T-cell (primary cell): ENCODE measurements around the gene BAIAP2L1. TPM values are rescaled to one million over a fixed set of nuclear protein-coding genes. Genes with fewer than 3 reads are reported as not detected.

Experiments used
- ATAC-seq, 4 experiments: fragments of 200-7000 bp in 3 of 4; fragments of 150-1000 bp in 1 of 4; cut with Tn5 transposase; replicated peaks in 1 of 4; 1 replicate in 3 of 4; 2 replicates in 1 of 4; pipeline ENCODE4 v1.10.0; 2021; ENCODE audit warnings: moderate library complexity in 3 of 4, mild to moderate bottlenecking in 2 of 4, moderate number of reproducible peaks in 1 of 4
- CTCF ChIA-PET, 2 donors: fragments of 300-600 bp; sonication (Branson Sonifier 250); formaldehyde crosslinking; loops; one replicate each; lab custom pipeline; 2022; ENCODE audit warnings: antibody characterized with exemption in 2 of 2; lab: Charles Lee
- POLR2A ChIA-PET, 2 donors: fragments of 300-600 bp; sonication (Branson Sonifier 250); formaldehyde crosslinking; loops; one replicate each; lab custom pipeline; 2022; ENCODE audit warnings: antibody characterized with exemption in 2 of 2; lab: Charles Lee
- DNase-seq, 35 experiments: peaks; one replicate each; pipeline versions ENCODE4 v3.0.0 to v3.0.0-alpha.2; 2013 to 2023
- H3K27ac ChIP-seq: one replicate; pipeline ENCODE4 v1.5.1; 2013; ENCODE audit warnings: low read length
- H3K27me3 ChIP-seq, 2 experiments: replicated peaks in 1 of 2; 1 replicate in 1 of 2; 2 replicates in 1 of 2; pipeline versions ENCODE4 v1.6.1 to v1.7.0; 2013; ENCODE audit warnings: low read length in 1 of 2, mixed read lengths in 1 of 2; ENCODE audit not compliant: control insufficient read depth in 2 of 2, insufficient read depth in 2 of 2; ENCODE audit errors: extremely low read depth in 1 of 2
- H3K36me3 ChIP-seq, 2 donors: 1 replicate in 1 of 2; 2 replicates in 1 of 2; pipeline versions ENCODE4 v1.6.1 to v1.7.0; 2013; ENCODE audit warnings: low read length in 1 of 2; ENCODE audit not compliant: control insufficient read depth in 2 of 2, insufficient read depth in 1 of 2; ENCODE audit errors: extremely low read depth in 1 of 2
- H3K4me1 ChIP-seq, 2 experiments: 1 replicate in 1 of 2; 2 replicates in 1 of 2; pipeline versions ENCODE4 v1.6.1 to v1.7.0; 2013; ENCODE audit warnings: low read length in 2 of 2, mixed read lengths in 1 of 2; ENCODE audit not compliant: insufficient read depth in 2 of 2, control insufficient read depth in 1 of 2; ENCODE audit errors: extremely low read depth in 1 of 2
- H3K4me3 ChIP-seq, 2 donors: 1 replicate in 1 of 2; 2 replicates in 1 of 2; pipeline versions ENCODE4 v1.5.1 to v1.7.0; 2013; ENCODE audit warnings: mild to moderate bottlenecking in 2 of 2, low read length in 1 of 2, moderate library complexity in 1 of 2; ENCODE audit not compliant: control insufficient read depth in 1 of 2; ENCODE audit errors: extremely low read depth in 1 of 2
- H3K9me3 ChIP-seq: 2 replicates; pipeline ENCODE4 v1.7.0; 2013
- H3K27ac Mint-ChIP-seq, 2 donors: one replicate each; pipeline ENCODE4 v1.8.0; 2020 to 2021; ENCODE audit warnings: mild to moderate bottlenecking in 2 of 2, mixed read lengths in 2 of 2
- H3K27me3 Mint-ChIP-seq, 2 donors: one replicate each; pipeline ENCODE4 v1.8.0; 2021 to 2022; ENCODE audit warnings: mixed read lengths in 2 of 2
- H3K36me3 Mint-ChIP-seq: one replicate; pipeline ENCODE4 v1.8.0; 2021; ENCODE audit warnings: mixed read lengths
- H3K4me1 Mint-ChIP-seq, 3 donors: one replicate each; pipeline ENCODE4 v1.8.0; 2020 to 2022; ENCODE audit warnings: mixed read lengths in 3 of 3, mild to moderate bottlenecking in 1 of 3
- H3K4me3 Mint-ChIP-seq, 3 donors: one replicate each; pipeline ENCODE4 v1.8.0; 2020 to 2022; ENCODE audit warnings: mild to moderate bottlenecking in 3 of 3, mixed read lengths in 3 of 3, moderate library complexity in 3 of 3
- H3K9me3 Mint-ChIP-seq, 3 donors: one replicate each; pipeline ENCODE4 v1.8.0; 2020 to 2022; ENCODE audit warnings: mixed read lengths in 3 of 3
- WGBS: methylation state at CpG from one replicate; pipeline ENCODE4 v1.1.5; 2013; ENCODE audit warnings: missing lambda C conversion rate; ENCODE audit not compliant: insufficient coverage; 5-methylcytosine and 5-hydroxymethylcytosine counted together
- total RNA-seq, 35 experiments: library from RNA in 6 of 35; stranded (reverse) in 6 of 35; fragments of 120-200 nt in 1 of 35; gene quantifications; one replicate each; pipeline versions ENCODE4 v1.2.1 to v1.2.4 and lab custom pipeline; 2013 to 2026

BAIAP2L1 gene
- total RNA-seq, 5 donors from 2014 or later (not counting 1 experiment from before 2014, with no cell fraction given) = 0.92 to 2.6 (median 1.5) TPM

- no peak for ATAC-seq
- ChIA-PET CTCF (interaction anchor here in 1 of 2 donors (0.6 kb wide), 1 partner anchor 129 kb away, joined by 3 read pairs; no protein-coding TSS in a partner anchor), POLR2A (no interaction called here)
- Histone ChIP-seq H3K27me3 (peaks cover 0 to 9% of the 10 kb centered on the region in 2 experiments), H3K36me3 (no peaks in the 10 kb centered on the region), H3K27ac (no peak overlapping the region), H3K4me3 (no peak overlapping the region), H3K4me1 (no peaks in the 10 kb centered on the region), H3K9me3 (no peaks in the 10 kb centered on the region)
- no peaks in the 10 kb centered on the region for H3K36me3 Mint-ChIP-seq
- no peak for DNase-seq
- no peaks in the 10 kb centered on the region for H3K9me3 Mint-ChIP-seq
- H3K4me3 Mint-ChIP-seq = no peak overlapping the region
- peaks cover 0 to 3% (median 0%) of the 10 kb centered on the region in 3 donors for H3K4me1 Mint-ChIP-seq
- peaks cover 4 to 6% of the 10 kb centered on the region in 2 donors for H3K27me3 Mint-ChIP-seq
- WGBS = 70% methylated on average over 2 of the region's 9 CpGs
- H3K27ac Mint-ChIP-seq = no peak overlapping the region
Measured at GRCh38 chr7:98406827-98407226, 5.9 kb upstream of the BAIAP2L1 start.

GRCh38 chr7:98404840-98405239 is 4.0 kb upstream of the BAIAP2L1 start:
- H3K36me3 Mint-ChIP-seq = no peaks in the 10 kb centered on the region
- ATAC-seq (no peak), DNase-seq (no peak)
- ChIA-PET CTCF (no interaction called here), POLR2A (no interaction called here)
- H3K27ac Mint-ChIP-seq = no peak overlapping the region
- H3K4me3 ChIP-seq = no peak overlapping the region
- H3K9me3 Mint-ChIP-seq = no peaks in the 10 kb centered on the region
- WGBS = no CpG with 5 or more reads among the region's 2 CpGs
- H3K36me3 ChIP-seq = no peaks in the 10 kb centered on the region
- no peak overlapping the region for H3K27ac ChIP-seq
- H3K4me3 Mint-ChIP-seq = no peak overlapping the region
- H3K4me1 Mint-ChIP-seq = peaks cover under 1 to 7% (median 3%) of the 10 kb centered on the region in 3 donors
- H3K27me3 Mint-ChIP-seq = peaks cover 4% of the 10 kb centered on the region in 2 donors
- H3K27me3 ChIP-seq = peaks cover 0 to 24% of the 10 kb centered on the region in 2 experiments
- no peaks in the 10 kb centered on the region for H3K9me3 ChIP-seq
- peaks cover 0 to 10% of the 10 kb centered on the region in 2 experiments for H3K4me1 ChIP-seq

GRCh38 chr7:98399890-98400541 is 874 bp downstream of the BAIAP2L1 start:
- Histone ChIP-seq H3K36me3 (no peaks in the 10 kb centered on the region), H3K27ac (no peak overlapping the region), H3K4me3 (no peak overlapping the region), H3K4me1 (peaks cover 0 to 10% of the 10 kb centered on the region in 2 experiments), H3K9me3 (no peaks in the 10 kb centered on the region), H3K27me3 (peaks cover 7 to 28% of the 10 kb centered on the region in 2 experiments)
- DNase-seq = peak in 1 of 35 experiments; percentile 6
- peaks cover 14 to 20% of the 10 kb centered on the region in 2 donors for H3K27me3 Mint-ChIP-seq
- ChIA-PET CTCF (no interaction called here), POLR2A (no interaction called here)
- H3K9me3 Mint-ChIP-seq = no peaks in the 10 kb centered on the region
- no peaks in the 10 kb centered on the region for H3K36me3 Mint-ChIP-seq
- H3K4me1 Mint-ChIP-seq = peaks cover 11 to 12% (median 11%) of the 10 kb centered on the region in 3 donors
- peak overlapping the region in 1 of 2 donors; percentile 39 for H3K27ac Mint-ChIP-seq
- whole genome bisulfite sequencing = 27% methylated on average over 11 of the region's 22 CpGs
- H3K4me3 Mint-ChIP-seq = peak overlapping the region; percentile 29 to 72 (median 49)
- no peak for ATAC-seq

- Histone ChIP-seq H3K27me3 (peaks cover 7 to 27% of the 10 kb centered on the region in 2 experiments), H3K4me1 (peaks cover 0 to 10% of the 10 kb centered on the region in 2 experiments), H3K9me3 (no peaks in the 10 kb centered on the region), H3K4me3 (no peak overlapping the region), H3K27ac (no peak overlapping the region), H3K36me3 (no peaks in the 10 kb centered on the region)
- DNase-seq (no peak), ATAC-seq (no peak)
- CTCF ChIA-PET = no interaction called here
- Mint-ChIP-seq H3K4me1 (peaks cover 11 to 12% (median 11%) of the 10 kb centered on the region in 3 donors), H3K36me3 (no peaks in the 10 kb centered on the region), H3K27ac (peak overlapping the region in 1 of 2 donors; percentile 39), H3K4me3 (peak overlapping the region; percentile 29 to 72 (median 49)), H3K27me3 (peaks cover 14 to 20% of the 10 kb centered on the region in 2 donors), H3K9me3 (no peaks in the 10 kb centered on the region)
- POLR2A ChIA-PET = no interaction called here
- WGBS = no CpG with 5 or more reads among the region's 7 CpGs
Measured at GRCh38 chr7:98399462-98399861, 1.4 kb downstream of the BAIAP2L1 start.

GRCh38 chr7:98398567-98399372 is 2.1 kb downstream of the BAIAP2L1 start:
- H3K4me3 Mint-ChIP-seq = peak overlapping the region in 1 of 3 donors; percentile 72
- H3K27me3 ChIP-seq = peaks cover 7 to 25% of the 10 kb centered on the region in 2 experiments
- H3K36me3 Mint-ChIP-seq = no peaks in the 10 kb centered on the region
- ChIA-PET CTCF (no interaction called here), POLR2A (no interaction called here)
- H3K4me1 ChIP-seq = peaks cover 0 to 10% of the 10 kb centered on the region in 2 experiments
- H3K36me3 ChIP-seq = no peaks in the 10 kb centered on the region
- H3K27me3 Mint-ChIP-seq = peaks cover 14 to 20% of the 10 kb centered on the region in 2 donors
- 72% methylated on average over 12 of the region's 20 CpGs for WGBS
- no peaks in the 10 kb centered on the region for H3K9me3 ChIP-seq
- no peak for DNase-seq
- no peak overlapping the region for H3K27ac Mint-ChIP-seq
- no peak overlapping the region for H3K4me3 ChIP-seq
- ATAC-seq = no peak
- H3K9me3 Mint-ChIP-seq = no peaks in the 10 kb centered on the region
- peaks cover 11 to 12% (median 11%) of the 10 kb centered on the region in 3 donors for H3K4me1 Mint-ChIP-seq
- H3K27ac ChIP-seq = no peak overlapping the region

- Mint-ChIP-seq H3K4me1 (peaks cover 9 to 11% (median 11%) of the 10 kb centered on the region in 3 donors), H3K4me3 (no peak overlapping the region), H3K27me3 (peaks cover 14 to 20% of the 10 kb centered on the region in 2 donors), H3K36me3 (no peaks in the 10 kb centered on the region), H3K9me3 (no peaks in the 10 kb centered on the region), H3K27ac (no peak overlapping the region)
- DNase-seq (no peak), ATAC-seq (no peak)
- CTCF ChIA-PET = no interaction called here
- Histone ChIP-seq H3K4me3 (no peak overlapping the region), H3K27ac (no peak overlapping the region), H3K9me3 (no peaks in the 10 kb centered on the region), H3K4me1 (peaks cover 0 to 10% of the 10 kb centered on the region in 2 experiments), H3K27me3 (peaks cover 7 to 23% of the 10 kb centered on the region in 2 experiments), H3K36me3 (no peaks in the 10 kb centered on the region)
- WGBS = 100% methylated on average over 1 of the region's 2 CpGs
- POLR2A ChIA-PET = no interaction called here
Measured at GRCh38 chr7:98396768-98397167, 4.1 kb downstream of the BAIAP2L1 start.
